Astrocyte (in vitro differentiated cells and primary cell): ENCODE results near the gene MYB. TPM values are rescaled to one million over a fixed set of nuclear protein-coding genes. Genes with fewer than 3 reads are reported as not detected.
A peak's percentile ranks its signal among the peaks of the same experiment; 100 is the strongest.

ENCODE experiments used
- DNase-seq: peaks from one replicate; pipeline ENCODE4 v3.0.0-alpha.2; 2010; ENCODE audit warnings: low read depth
- FAIRE-seq: peaks from 2 replicates; lab custom pipeline; 2011; peaks lifted over from hg19 to GRCh38; lab: Jason Lieb, UNC
- H2AFZ ChIP-seq: 2 replicates; pipeline ENCODE4 v1.6.0; 2012; ENCODE audit warnings: low read depth, low read length, inconsistent platforms
- H3K27ac ChIP-seq: 2 replicates; pipeline ENCODE4 v1.5.1; 2011; ENCODE audit warnings: low read depth, low read length, inconsistent platforms
- H3K27me3 ChIP-seq: 2 replicates; pipeline ENCODE4 v1.6.0; 2011; ENCODE audit warnings: low read length, inconsistent platforms; ENCODE audit not compliant: insufficient read depth
- H3K36me3 ChIP-seq: 2 replicates; pipeline ENCODE4 v1.5.1; 2011; ENCODE audit warnings: low read length, inconsistent platforms; ENCODE audit not compliant: insufficient read depth
- H3K4me1 ChIP-seq: 2 replicates; pipeline ENCODE4 v1.5.1; 2011; ENCODE audit warnings: low read length, inconsistent platforms; ENCODE audit not compliant: insufficient read depth
- H3K4me2 ChIP-seq: 2 replicates; pipeline ENCODE4 v1.6.0; 2012; ENCODE audit warnings: low read length, inconsistent platforms
- H3K4me3 ChIP-seq: 2 replicates; pipeline ENCODE4 v1.5.1; 2011; ENCODE audit warnings: low read depth, mild to moderate bottlenecking, low read length, inconsistent platforms; ENCODE audit not compliant: insufficient read depth
- H3K79me2 ChIP-seq: 2 replicates; pipeline ENCODE4 v1.6.0; 2012; ENCODE audit warnings: mild to moderate bottlenecking, low read length, inconsistent platforms; ENCODE audit not compliant: insufficient read depth
- H3K9ac ChIP-seq: 2 replicates; pipeline ENCODE4 v1.6.0; 2012; ENCODE audit warnings: mild to moderate bottlenecking, low read length, inconsistent platforms
- H3K9me3 ChIP-seq: 2 replicates; pipeline ENCODE4 v1.5.1; 2012; ENCODE audit warnings: low read depth, mild to moderate bottlenecking, low read length, inconsistent platforms; ENCODE audit not compliant: insufficient read depth
- H4K20me1 ChIP-seq: 2 replicates; pipeline ENCODE4 v1.6.0; 2012; ENCODE audit warnings: low read length, inconsistent platforms; ENCODE audit not compliant: insufficient read depth
- H3K27ac Mint-ChIP-seq: one replicate; pipeline ENCODE4 v1.8.0; 2021; ENCODE audit warnings: mild to moderate bottlenecking, mixed read lengths; ENCODE audit not compliant: unreplicated experiment
- H3K27me3 Mint-ChIP-seq: one replicate; pipeline ENCODE4 v1.8.0; 2021; ENCODE audit warnings: low read depth, mixed read lengths; ENCODE audit not compliant: unreplicated experiment
- H3K36me3 Mint-ChIP-seq: one replicate; pipeline ENCODE4 v1.8.0; 2021; ENCODE audit warnings: low read depth, mixed read lengths; ENCODE audit not compliant: unreplicated experiment
- H3K4me1 Mint-ChIP-seq: one replicate; pipeline ENCODE4 v1.8.0; 2021; ENCODE audit warnings: low read depth, mixed read lengths; ENCODE audit not compliant: unreplicated experiment
- H3K4me3 Mint-ChIP-seq: one replicate; pipeline ENCODE4 v1.8.0; 2021; ENCODE audit warnings: mild to moderate bottlenecking, moderate library complexity, mixed read lengths; ENCODE audit not compliant: unreplicated experiment
- H3K9me3 Mint-ChIP-seq: one replicate; pipeline ENCODE4 v1.8.0; 2021; ENCODE audit warnings: mild to moderate bottlenecking, mixed read lengths; ENCODE audit not compliant: unreplicated experiment
- CTCF ChIP-seq: IDR thresholded peaks from 2 replicates; pipeline ENCODE4 v1.5.1; 2011; ENCODE audit warnings: low read depth, mild to moderate bottlenecking, inconsistent platforms, low read length, moderate library complexity; ENCODE audit not compliant: insufficient read depth
- EZH2 ChIP-seq: IDR thresholded peaks from 2 replicates; pipeline ENCODE4 v1.6.1; 2012; ENCODE audit warnings: mild to moderate bottlenecking, low read length, inconsistent platforms; ENCODE audit not compliant: insufficient read depth
- total RNA-seq: library from RNA; stranded (reverse); gene quantifications from 2 replicates; pipeline ENCODE4 v1.2.1, GENCODE V29; 2021

The MYB gene
- total RNA-seq, 1 donor from 2014 or later = not detected

- Histone ChIP-seq H3K9me3 (no peaks in the 10 kb centered on the region), H3K27me3 (no peaks in the 10 kb centered on the region), H3K36me3 (no peaks in the 10 kb centered on the region), H2AFZ (peak overlapping the region; percentile 96), H3K9ac (peak overlapping the region; percentile 79), H3K4me3 (peak overlapping the region; percentile 75), H3K27ac (no peak overlapping the region), H3K4me1 (peaks cover 14% of the 10 kb centered on the region), H3K79me2 (no peaks in the 10 kb centered on the region), H3K4me2 (peak overlapping the region; percentile 99), H4K20me1 (no peaks in the 10 kb centered on the region)
- Mint-ChIP-seq H3K4me1 (peaks cover 4% of the 10 kb centered on the region), H3K36me3 (no peaks in the 10 kb centered on the region), H3K27me3 (peaks cover 23% of the 10 kb centered on the region), H3K4me3 (peak overlapping the region; percentile 37), H3K27ac (no peak overlapping the region), H3K9me3 (no peaks in the 10 kb centered on the region)
- TF ChIP-seq CTCF (no peak), EZH2 (no peak)
- no peak for FAIRE-seq
- DNase-seq = no peak
Measured at GRCh38 chr6:135183002-135183531, 2.0 kb downstream of the MYB start.

DNA sequence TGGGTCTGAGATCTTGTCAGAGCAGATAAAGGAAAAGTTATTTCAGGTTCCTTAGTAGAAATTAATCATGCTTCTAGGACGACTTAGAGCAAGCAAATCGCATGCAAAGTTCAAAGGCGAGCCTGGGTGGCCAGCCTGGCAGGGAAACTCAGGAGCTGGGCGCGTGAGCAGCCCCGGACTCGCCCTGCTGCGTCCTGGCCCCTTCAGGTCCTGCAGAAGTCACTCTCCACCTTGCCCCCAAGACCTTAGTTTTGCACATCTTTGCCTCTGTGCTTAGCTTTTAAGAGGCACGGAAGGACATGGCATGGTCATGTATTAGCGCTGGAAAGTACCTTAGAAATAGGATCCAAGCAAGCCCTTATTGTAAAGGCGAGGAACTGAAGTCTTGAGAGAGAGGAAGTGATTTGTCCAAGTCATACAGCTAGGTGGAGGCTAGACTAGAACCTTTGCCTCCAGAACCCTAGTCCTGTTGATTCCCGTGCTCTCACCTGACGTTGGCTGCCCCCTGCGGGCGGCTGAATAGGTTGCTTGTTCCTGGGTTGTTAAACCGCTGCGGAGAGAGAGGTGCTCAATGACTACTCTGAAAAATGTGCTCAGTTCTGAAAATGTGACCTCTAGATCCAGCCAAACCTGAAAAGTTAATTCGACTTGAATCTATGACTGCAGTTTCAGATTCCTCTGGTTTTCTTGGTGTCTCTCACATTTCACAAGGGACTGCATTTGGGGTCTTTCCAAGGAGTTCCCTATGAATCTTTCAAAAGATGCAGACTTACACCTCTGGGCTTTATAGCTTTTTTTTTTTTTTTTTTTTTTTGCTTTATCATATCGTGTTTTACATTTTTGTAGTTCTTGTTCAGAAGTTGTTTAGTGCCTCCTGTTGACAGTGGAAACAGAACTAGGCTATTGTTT lies 2.7 kb downstream of the MYB start:
- Histone ChIP-seq H3K9me3 (no peaks in the 10 kb centered on the region), H3K4me1 (peaks cover 14% of the 10 kb centered on the region), H3K36me3 (no peaks in the 10 kb centered on the region), H3K4me3 (peak overlapping the region; percentile 75), H3K27ac (no peak overlapping the region), H4K20me1 (no peaks in the 10 kb centered on the region), H3K27me3 (no peaks in the 10 kb centered on the region), H2AFZ (peak overlapping the region; percentile 96), H3K9ac (peak overlapping the region; percentile 79), H3K79me2 (no peaks in the 10 kb centered on the region), H3K4me2 (peak overlapping the region; percentile 99)
- Mint-ChIP-seq H3K27me3 (peaks cover 25% of the 10 kb centered on the region), H3K9me3 (no peaks in the 10 kb centered on the region), H3K4me3 (peak overlapping the region; percentile 37), H3K27ac (no peak overlapping the region), H3K4me1 (peaks cover 4% of the 10 kb centered on the region), H3K36me3 (no peaks in the 10 kb centered on the region)
- peak; percentile 9 for DNase-seq
- TF ChIP-seq CTCF (peak; percentile 51), EZH2 (no peak)
- no peak for FAIRE-seq
